Measurements from ENCODE around the gene LRRN4.

The LRRN4 gene

GRCh38 chr20:6030453-6031080 lies 23.3 kb downstream of the LRRN4 start:
- no peaks in the 10 kb centered on the region for H3K9me3 Mint-ChIP-seq
- ATAC-seq (no peak), DNase-seq (no peak)
- H3K4me3 Mint-ChIP-seq = no peak overlapping the region
- H3K36me3 Mint-ChIP-seq (ENCODE audit: low read depth) = peaks cover 48% of the 10 kb centered on the region
- H3K27ac Mint-ChIP-seq = no peak overlapping the region
- H3K4me1 Mint-ChIP-seq = peaks cover 21% of the 10 kb centered on the region
- no peaks in the 10 kb centered on the region for H3K27me3 Mint-ChIP-seq

- Mint-ChIP-seq H3K27ac (no peak overlapping the region), H3K36me3 (ENCODE audit: low read depth) (peaks cover 52% of the 10 kb centered on the region), H3K4me3 (no peak overlapping the region), H3K27me3 (no peaks in the 10 kb centered on the region), H3K9me3 (peaks cover 2% of the 10 kb centered on the region), H3K4me1 (peaks cover 25% of the 10 kb centered on the region)
- DNase-seq (no peak), ATAC-seq (no peak)
These were observed 24.3 kb downstream of the LRRN4 start for GRCh38 chr20:6029538-6029937.

- H3K36me3 Mint-ChIP-seq (ENCODE audit: low read depth) = peaks cover 54% of the 10 kb centered on the region
- no peaks in the 10 kb centered on the region for H3K27me3 Mint-ChIP-seq
- DNase-seq (no peak), ATAC-seq (no peak)
- H3K27ac Mint-ChIP-seq = no peak overlapping the region
- H3K4me1 Mint-ChIP-seq = peaks cover 27% of the 10 kb centered on the region
- H3K9me3 Mint-ChIP-seq = peaks cover 6% of the 10 kb centered on the region
- H3K4me3 Mint-ChIP-seq = no peak overlapping the region
These were observed 25.0 kb downstream of the LRRN4 start for GRCh38 chr20:6028818-6029217.

GRCh38 chr20:6026051-6026450 lies 27.8 kb downstream of the LRRN4 start:
- Mint-ChIP-seq H3K9me3 (peaks cover 6% of the 10 kb centered on the region), H3K4me1 (peaks cover 27% of the 10 kb centered on the region), H3K27ac (no peak overlapping the region), H3K4me3 (no peak overlapping the region), H3K27me3 (no peaks in the 10 kb centered on the region), H3K36me3 (ENCODE audit: low read depth) (peaks cover 58% of the 10 kb centered on the region)
- no peak for DNase-seq
- ATAC-seq = peak; percentile 54

- DNase-seq (no peak), ATAC-seq (no peak)
- Mint-ChIP-seq H3K9me3 (peaks cover 6% of the 10 kb centered on the region), H3K4me3 (no peak overlapping the region), H3K36me3 (ENCODE audit: low read depth) (peaks cover 54% of the 10 kb centered on the region), H3K27ac (no peak overlapping the region), H3K27me3 (no peaks in the 10 kb centered on the region), H3K4me1 (peaks cover 24% of the 10 kb centered on the region)
These were observed 29.1 kb downstream of the LRRN4 start for GRCh38 chr20:6024768-6025167.

GRCh38 chr20:6017880-6018279 lies 36.0 kb downstream of the LRRN4 start:
- peaks cover 57% of the 10 kb centered on the region for H3K36me3 Mint-ChIP-seq (ENCODE audit: low read depth)
- H3K9me3 Mint-ChIP-seq = no peaks in the 10 kb centered on the region
- peaks cover 11% of the 10 kb centered on the region for H3K4me1 Mint-ChIP-seq
- ATAC-seq (no peak), DNase-seq (no peak)
- no peak overlapping the region for H3K27ac Mint-ChIP-seq
- H3K4me3 Mint-ChIP-seq = no peak overlapping the region
- H3K27me3 Mint-ChIP-seq = no peaks in the 10 kb centered on the region

GRCh38 chr20:6017467-6017866 lies 36.4 kb downstream of the LRRN4 start:
- DNase-seq = no peak
- H3K4me1 Mint-ChIP-seq = peaks cover 13% of the 10 kb centered on the region
- peaks cover 57% of the 10 kb centered on the region for H3K36me3 Mint-ChIP-seq (ENCODE audit: low read depth)
- ATAC-seq = no peak
- no peak overlapping the region for H3K4me3 Mint-ChIP-seq
- H3K9me3 Mint-ChIP-seq = no peaks in the 10 kb centered on the region
- no peaks in the 10 kb centered on the region for H3K27me3 Mint-ChIP-seq
- no peak overlapping the region for H3K27ac Mint-ChIP-seq

- Mint-ChIP-seq H3K4me1 (peaks cover 17% of the 10 kb centered on the region), H3K36me3 (ENCODE audit: low read depth) (peaks cover 66% of the 10 kb centered on the region), H3K4me3 (no peak overlapping the region), H3K27ac (no peak overlapping the region), H3K9me3 (no peaks in the 10 kb centered on the region), H3K27me3 (no peaks in the 10 kb centered on the region)
- DNase-seq = no peak
- no peak for ATAC-seq
These were observed 38.9 kb downstream of the LRRN4 start for GRCh38 chr20:6014957-6015356.

- Mint-ChIP-seq H3K36me3 (ENCODE audit: low read depth) (peaks cover 63% of the 10 kb centered on the region), H3K4me3 (no peak overlapping the region), H3K27me3 (no peaks in the 10 kb centered on the region), H3K27ac (peak overlapping the region; percentile 38), H3K9me3 (no peaks in the 10 kb centered on the region), H3K4me1 (peaks cover 17% of the 10 kb centered on the region)
- ATAC-seq = no peak
- DNase-seq = no peak
These were observed 39.8 kb downstream of the LRRN4 start for GRCh38 chr20:6014017-6014416.

GRCh38 chr20:6012179-6012578 lies 41.7 kb downstream of the LRRN4 start:
- DNase-seq = no peak
- Mint-ChIP-seq H3K36me3 (ENCODE audit: low read depth) (peaks cover 54% of the 10 kb centered on the region), H3K4me1 (peaks cover 35% of the 10 kb centered on the region), H3K27me3 (no peaks in the 10 kb centered on the region), H3K9me3 (no peaks in the 10 kb centered on the region), H3K4me3 (no peak overlapping the region), H3K27ac (no peak overlapping the region)
- no peak for ATAC-seq

- Mint-ChIP-seq H3K27me3 (no peaks in the 10 kb centered on the region), H3K4me3 (peak overlapping the region; percentile 95), H3K9me3 (no peaks in the 10 kb centered on the region), H3K27ac (peak overlapping the region; percentile 52), H3K36me3 (ENCODE audit: low read depth) (peaks cover 31% of the 10 kb centered on the region), H3K4me1 (peaks cover 32% of the 10 kb centered on the region)
- ATAC-seq (no peak), DNase-seq (no peak)
These were observed 45.6 kb downstream of the LRRN4 start for GRCh38 chr20:6008254-6008653.

- Mint-ChIP-seq H3K4me3 (peak overlapping the region; percentile 95), H3K27me3 (no peaks in the 10 kb centered on the region), H3K4me1 (peaks cover 31% of the 10 kb centered on the region), H3K9me3 (no peaks in the 10 kb centered on the region), H3K27ac (peak overlapping the region; percentile 90), H3K36me3 (ENCODE audit: low read depth) (peaks cover 29% of the 10 kb centered on the region)
- ATAC-seq (no peak), DNase-seq (no peak)
These were observed 46.2 kb downstream of the LRRN4 start for GRCh38 chr20:6007529-6008103.

GRCh38 chr20:6007094-6007528 lies 46.7 kb downstream of the LRRN4 start:
- H3K36me3 Mint-ChIP-seq (ENCODE audit: low read depth) = peaks cover 25% of the 10 kb centered on the region
- H3K27ac Mint-ChIP-seq = peak overlapping the region; percentile 90
- DNase-seq = no peak
- no peaks in the 10 kb centered on the region for H3K27me3 Mint-ChIP-seq
- H3K4me3 Mint-ChIP-seq = peak overlapping the region; percentile 95
- ATAC-seq = no peak
- H3K4me1 Mint-ChIP-seq = peaks cover 27% of the 10 kb centered on the region
- no peaks in the 10 kb centered on the region for H3K9me3 Mint-ChIP-seq

- Mint-ChIP-seq H3K36me3 (ENCODE audit: low read depth) (peaks cover 20% of the 10 kb centered on the region), H3K9me3 (no peaks in the 10 kb centered on the region), H3K27ac (peak overlapping the region; percentile 90), H3K4me3 (peak overlapping the region; percentile 95), H3K27me3 (no peaks in the 10 kb centered on the region), H3K4me1 (peaks cover 24% of the 10 kb centered on the region)
- DNase-seq = no peak
- ATAC-seq = no peak
These were observed 47.3 kb downstream of the LRRN4 start for GRCh38 chr20:6006603-6006949.

GRCh38 chr20:6000871-6001270 lies 53.0 kb downstream of the LRRN4 start:
- Mint-ChIP-seq H3K9me3 (no peaks in the 10 kb centered on the region), H3K36me3 (ENCODE audit: low read depth) (peaks cover 18% of the 10 kb centered on the region), H3K27ac (no peak overlapping the region), H3K4me1 (peaks cover 18% of the 10 kb centered on the region), H3K4me3 (no peak overlapping the region), H3K27me3 (no peaks in the 10 kb centered on the region)
- no peak for DNase-seq
- no peak for ATAC-seq
